T47D (cell line): ENCODE measurements around the gene FOXO3B.
"Not testable (repeated sequence)": the region's sequence is repeated elsewhere in the genome, so short reads cannot be mapped to it uniquely, and the experiment has no call there.

ENCODE experiments used
- DNase-seq, 2 experiments: peaks; one replicate each; pipeline versions ENCODE4 v3.0.0 to v3.0.0-alpha.2; 2011 to 2012; ENCODE audit warnings: low read depth in 1 of 2, low spot score in 1 of 2
- in situ Hi-C: cut with HindIII; loops from 2 replicates; pipeline ENCODE4 v1.10.0; 2016; ENCODE audit warnings: low sequenced_read_pairs, low pct_unique_long_range_greater_than_20kb

The FOXO3B gene

DNA sequence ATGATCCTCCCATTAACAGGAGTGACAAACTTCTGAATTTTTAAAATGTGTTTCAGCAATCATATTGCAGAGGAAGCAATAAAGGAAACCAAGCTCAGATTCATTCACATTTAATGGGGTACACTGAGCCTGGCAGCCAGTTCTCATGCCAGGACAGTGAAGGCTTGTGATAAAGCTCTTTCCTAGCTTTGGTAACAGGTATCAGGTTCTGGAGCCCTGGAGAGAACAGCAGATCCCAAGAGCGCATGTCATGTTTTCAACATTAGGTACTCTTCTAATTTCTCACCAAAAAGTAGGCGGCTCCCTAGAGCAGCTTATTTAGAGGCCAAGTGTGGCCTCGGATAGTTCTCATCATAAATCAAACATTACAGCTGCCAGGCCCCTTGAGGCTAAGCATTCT lies 14.6 kb downstream of the FOXO3B start:
- in situ Hi-C loops, DNase-seq: not testable (repeated sequence)

DNA sequence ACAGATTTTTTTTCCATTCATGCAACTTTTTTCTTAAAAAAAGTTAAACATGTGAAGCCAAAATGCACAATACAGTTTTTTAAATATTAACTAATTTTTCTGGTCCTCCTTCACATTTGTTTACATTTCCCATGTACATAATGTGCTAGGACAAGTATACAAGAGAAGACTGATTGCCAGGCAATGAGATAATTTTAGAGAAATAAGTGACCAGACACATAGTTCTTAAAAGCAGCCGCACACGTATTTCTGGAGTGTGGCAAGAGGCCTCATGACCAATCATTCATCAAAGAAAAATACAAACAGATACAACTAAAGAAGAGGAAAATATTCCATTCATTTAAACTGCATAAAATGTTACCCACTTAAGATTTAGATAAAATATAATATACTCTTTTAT lies 15.8 kb downstream of the FOXO3B start:
- in situ Hi-C loops: not testable (repeated sequence)

DNA sequence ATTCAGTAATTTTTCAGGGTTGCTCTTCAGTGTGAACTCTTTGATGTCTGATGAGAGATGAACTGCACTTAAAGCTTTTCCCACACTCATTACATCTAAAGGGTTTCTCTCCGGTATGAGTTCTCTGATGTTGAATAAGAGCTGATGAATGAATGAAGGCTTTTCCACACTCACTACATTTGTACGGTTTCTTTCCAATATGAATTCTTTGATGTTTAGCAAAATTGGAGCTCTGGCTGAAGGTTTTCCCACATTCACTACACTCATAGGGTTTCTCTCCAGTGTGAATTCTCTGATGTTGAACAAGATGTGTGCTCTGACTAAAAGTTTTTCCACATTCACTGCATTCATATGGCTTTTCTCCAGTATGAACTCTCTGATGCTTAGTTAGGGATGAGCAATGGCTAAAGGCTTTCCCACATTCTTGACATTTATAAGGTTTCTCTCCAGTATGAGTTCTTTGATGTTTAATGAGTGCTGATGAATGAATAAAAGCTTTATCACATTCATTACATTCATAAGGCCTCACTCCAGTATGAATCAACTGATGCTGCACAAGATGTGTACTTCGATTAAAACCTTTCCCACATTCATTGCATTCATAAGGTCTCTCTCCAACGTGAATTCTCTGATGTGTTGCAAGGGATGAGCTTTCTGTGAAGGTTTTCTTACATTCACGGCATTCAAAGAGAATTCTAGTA lies 20.0 kb downstream of the FOXO3B start:
- in situ Hi-C loops, DNase-seq: not testable (repeated sequence)

More for the DNA sequence above, 15.8 kb downstream of the FOXO3B start:
- not testable (repeated sequence) for DNase-seq

DNA sequence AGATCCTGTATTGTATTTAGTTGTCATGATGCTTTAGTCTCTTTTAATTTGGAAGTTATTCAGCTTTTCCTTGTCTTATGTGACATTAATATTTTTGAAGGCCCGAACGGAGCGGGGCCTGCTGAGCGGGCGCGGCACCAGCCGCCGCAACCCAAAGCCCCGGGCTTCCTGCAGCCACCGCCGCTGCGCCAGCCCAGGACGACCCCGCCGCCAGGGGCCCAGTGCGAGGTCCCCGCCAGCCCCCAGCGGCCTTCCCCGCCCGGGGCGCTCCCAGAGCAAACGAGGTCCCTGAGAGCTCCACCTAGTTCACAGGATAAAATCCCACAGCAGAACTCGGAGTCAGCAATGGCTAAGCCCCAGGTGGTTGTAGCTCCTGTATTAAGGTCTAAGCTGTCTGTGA lies 32.0 kb downstream of the FOXO3B start:
- in situ Hi-C loops, DNase-seq: not testable (repeated sequence)

DNA sequence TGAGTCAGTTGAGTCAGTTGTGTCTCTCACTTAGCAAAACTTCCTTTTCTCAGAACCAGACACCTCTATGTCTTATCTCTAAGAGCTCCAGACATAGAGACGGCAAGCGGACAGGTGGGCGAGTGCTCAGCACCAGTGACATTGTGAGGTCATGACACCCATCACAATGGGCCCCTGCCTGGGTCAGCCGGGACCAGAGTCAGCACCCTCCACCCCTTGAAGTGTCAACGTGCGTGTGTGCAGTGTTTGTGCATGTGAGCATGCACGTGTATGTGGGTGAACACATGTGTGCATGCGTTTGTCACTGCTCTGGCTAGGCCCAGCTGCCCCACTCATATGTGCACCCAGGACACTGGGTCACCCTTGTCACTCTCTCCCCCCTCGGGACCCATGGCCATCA lies 37.8 kb downstream of the FOXO3B start, which contains the start of gene TBC1D28:
Gene TBC1D28, minus strand, starts transcription at position 101 of the 400 bp plus-strand sequence. CDS start 3,039 bp downstream, outside the sequence.
- DNase-seq, in situ Hi-C loops: not testable (repeated sequence)

DNA sequence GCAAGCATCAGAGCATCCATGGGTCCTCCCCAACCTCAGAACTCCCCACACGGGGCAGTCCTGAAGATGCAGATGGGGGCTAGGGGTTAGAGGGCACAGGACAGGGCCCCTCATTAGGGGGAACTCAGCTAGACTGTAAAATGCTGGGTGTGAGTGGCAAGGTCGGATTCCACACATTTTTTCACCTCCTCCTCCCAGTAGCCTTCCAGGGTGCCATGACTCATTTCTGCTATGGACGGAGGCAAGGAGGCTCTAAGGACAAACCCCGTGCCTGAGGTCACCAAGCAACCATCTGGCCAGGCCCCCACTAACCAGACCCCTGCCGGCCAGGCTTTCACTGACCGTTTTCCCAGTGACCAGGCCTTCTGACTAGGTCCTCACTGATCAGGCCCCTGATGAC lies 39.0 kb downstream of the FOXO3B start:
- DNase-seq, in situ Hi-C loops: not testable (repeated sequence)

DNA sequence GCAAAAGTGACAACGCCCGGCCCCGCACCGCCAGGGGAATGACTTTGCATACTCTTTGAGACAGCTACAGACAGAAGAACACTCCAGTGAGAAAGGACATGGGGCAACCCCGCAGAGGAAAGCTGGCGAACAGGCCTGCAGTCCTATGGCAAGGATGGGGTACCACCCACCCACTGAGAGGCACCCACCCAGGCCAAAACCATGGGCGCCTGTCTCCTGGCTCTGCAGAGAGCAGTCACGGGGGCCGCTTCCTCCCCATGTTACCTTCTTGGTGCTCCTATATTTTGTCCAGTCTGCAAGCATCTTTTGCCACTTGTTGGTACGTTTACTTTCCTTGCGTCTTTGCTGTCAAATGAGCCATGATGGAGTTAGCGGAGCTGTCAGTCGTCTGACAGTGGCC lies 43.8 kb downstream of the FOXO3B start:
- in situ Hi-C loops, DNase-seq: not testable (repeated sequence)

DNA sequence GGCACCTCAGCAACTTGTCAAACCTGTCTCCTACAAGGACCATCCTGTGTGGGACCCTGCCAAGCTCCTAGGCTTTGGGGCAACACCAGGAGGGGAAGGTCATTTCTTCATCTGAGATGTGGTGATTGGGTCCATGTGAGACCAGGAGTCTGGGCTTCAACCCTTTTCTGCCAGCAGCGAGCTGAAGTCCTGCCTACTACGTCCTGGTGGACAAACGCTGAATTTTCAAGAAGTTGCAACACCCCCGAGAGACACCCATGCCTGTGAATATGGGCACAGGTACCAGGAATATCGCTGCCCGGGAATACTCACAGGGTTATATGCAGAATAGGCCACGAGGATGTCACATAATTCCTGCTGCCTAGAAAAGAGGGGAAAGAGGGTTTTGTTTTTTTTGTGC lies 45.9 kb downstream of the FOXO3B start:
- in situ Hi-C loops: not testable (repeated sequence)
- peak in 1 of 2 experiments; percentile 15 for DNase-seq

DNA sequence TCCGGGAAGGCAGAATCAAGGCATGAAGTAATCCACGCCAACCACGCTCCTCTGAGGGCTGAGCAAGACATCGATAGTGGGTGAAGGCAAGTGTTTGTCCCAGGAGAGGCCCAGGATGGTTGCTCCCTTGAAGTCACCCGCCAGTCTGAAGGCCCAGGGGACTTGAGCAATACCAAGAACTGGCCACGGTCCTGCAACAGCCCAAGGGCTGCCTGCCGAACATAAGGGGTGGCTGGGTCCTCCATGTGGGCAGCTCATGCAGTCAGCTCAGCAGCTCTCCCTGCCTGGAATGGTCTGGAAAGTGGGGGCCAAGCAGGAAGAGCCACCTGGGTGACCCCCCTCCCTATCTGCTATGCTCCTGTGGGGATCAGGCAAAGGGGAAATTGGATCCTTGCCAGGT lies 46.3 kb downstream of the FOXO3B start:
- in situ Hi-C loops, DNase-seq: not testable (repeated sequence)

DNA sequence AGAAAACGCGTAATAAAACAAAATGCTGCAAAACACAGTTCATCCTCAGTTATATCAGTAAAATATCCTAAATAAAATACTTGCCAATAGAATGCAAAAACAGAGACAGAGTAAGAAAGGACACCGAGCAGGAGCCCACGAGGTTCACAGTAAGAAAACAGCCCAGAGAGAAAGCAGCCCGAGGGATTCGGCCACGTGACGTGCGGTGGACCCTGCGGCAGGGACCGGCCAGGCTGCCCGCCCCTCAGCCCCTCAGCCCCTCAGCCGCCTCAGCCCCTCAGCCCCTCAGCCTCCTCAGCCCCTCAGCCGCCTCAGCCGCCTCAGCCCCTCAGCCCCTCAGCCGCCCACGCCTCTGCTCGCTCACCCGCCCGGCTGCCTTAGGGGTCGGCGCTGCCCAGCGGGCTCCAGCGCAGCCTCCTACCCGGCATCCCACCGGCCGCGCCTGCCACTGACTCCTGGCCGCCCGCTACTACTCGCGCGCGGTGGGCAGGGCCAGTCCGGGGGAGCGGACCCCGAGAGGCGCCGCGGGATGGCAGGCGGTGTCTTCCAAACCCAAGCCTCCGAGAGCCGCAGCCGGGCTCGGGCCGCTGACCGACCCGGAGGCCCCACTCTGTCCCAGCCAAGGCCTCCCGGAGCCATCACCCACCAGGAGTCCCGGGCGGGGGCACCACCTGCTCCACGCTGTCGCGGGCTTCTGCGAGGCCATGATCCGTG lies 47.4 kb downstream of the FOXO3B start:
- DNase-seq, in situ Hi-C loops: not testable (repeated sequence)
